GM21528 (cell line): ENCODE data around the gene SUN5.
"Not testable (repeated sequence)": the region's sequence is repeated elsewhere in the genome, so short reads cannot be mapped to it uniquely, and the experiment has no call there.

Source experiments
- ATAC-seq: cut with Tn5 transposase; IDR thresholded peaks from one replicate; pipeline ENCODE4 v1.9.1; 2021; ENCODE audit warnings: mild to moderate bottlenecking, moderate library complexity; ENCODE audit not compliant: unreplicated experiment, low FRiP score

The SUN5 gene

DNA sequence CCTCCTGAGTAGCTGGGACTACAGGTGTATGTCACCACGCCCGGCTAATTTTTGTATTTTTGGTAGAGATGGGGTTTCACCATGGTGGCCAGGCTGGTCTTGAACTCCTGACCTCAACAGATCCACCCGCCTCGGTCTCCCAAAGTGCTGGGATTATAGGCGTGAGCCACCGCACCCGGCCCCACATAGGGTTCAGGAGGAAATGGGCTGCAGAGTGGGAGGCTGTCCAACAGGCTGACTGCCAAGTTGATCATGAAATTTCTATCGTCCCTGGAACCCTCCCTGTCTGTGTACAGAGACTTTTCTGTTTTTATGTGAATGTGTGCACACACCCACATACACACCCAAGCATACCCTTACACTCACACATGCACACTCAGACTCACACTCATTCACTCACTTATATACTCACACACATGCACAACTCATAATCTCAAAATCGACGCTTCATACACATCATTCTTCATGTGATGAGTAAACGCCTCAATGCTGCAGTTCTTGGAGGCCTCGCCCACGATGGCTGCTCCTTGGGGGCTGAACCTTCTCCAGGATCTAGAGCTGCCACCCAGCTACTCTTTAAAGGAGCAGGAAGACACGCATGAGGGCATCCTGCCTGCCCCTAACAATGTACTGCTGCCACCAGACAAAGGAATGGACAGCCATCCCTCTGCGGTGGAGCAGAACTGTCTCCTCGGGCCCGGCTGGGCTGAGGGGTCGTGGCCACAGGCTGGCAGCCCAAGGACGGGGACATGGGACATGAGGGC is 35.6 kb downstream of the SUN5 start:
- ATAC-seq = no peak

DNA sequence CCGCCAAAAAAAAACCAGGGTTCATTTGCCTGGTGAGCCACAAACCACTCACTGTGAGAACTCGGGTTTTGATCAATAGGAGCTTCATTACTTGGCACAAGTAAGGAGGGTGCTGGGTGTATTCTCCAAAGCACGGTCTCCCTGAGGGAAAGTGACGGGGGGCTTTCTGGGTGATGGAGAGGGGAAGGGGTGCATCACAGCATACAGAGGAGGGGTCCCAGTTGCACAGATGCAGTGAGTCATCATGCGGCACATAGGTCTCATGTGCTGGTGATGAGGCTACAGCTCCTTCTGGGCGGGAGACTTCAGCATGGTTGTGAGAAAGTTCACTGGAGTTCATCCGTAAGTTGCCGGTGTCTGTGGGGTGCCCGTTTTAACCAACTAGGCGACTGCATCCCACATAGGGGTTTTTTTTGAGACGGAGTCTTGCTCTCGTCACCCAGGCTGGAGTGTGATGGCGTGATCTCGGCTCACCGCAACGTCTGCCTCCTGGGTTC is 36.2 kb downstream of the SUN5 start:
- no peak for ATAC-seq

DNA sequence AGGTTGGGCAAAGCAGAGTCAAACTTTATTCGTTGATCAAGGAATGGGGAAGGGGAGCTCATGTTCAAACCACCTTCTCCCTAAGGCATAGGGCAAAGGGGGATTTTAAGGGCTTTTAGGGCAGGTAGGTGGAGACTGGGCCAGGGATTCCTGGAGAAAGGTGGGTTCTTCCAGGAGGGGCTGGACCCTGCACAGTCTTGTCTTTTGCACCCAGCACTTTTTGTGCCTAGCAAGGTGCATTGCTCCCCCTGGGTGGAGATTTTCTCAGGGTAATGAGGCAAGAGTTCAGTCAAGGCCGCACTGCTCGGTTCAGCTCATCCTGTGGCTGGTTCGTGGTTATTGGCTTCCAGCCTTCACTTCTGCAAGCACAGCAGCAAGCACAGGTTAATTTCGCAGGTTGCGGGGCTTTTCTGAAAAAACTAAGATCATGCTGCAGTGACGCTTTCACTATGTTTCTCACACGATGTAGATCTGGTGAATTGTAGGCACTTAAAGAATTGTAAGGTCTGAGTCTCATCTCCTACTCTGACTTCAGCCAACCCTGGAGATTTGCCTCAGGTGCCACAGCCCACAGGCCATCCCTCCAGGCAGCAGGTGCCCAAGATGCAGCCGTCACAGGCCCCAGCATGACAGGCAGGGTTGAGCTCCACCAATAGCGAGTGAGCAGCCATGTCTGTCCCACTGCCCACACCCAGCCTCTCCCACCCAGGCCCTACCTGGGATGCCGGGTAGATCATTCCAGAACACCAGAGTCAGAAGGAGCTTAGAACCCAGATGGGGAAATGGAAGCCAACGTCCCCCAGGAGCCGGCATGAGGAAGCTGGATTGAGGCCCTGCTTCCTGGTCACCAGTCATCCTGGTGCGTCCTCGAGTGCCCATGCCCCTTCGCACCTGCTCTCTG is 37.1 kb downstream of the SUN5 start:
- ATAC-seq = no peak

DNA sequence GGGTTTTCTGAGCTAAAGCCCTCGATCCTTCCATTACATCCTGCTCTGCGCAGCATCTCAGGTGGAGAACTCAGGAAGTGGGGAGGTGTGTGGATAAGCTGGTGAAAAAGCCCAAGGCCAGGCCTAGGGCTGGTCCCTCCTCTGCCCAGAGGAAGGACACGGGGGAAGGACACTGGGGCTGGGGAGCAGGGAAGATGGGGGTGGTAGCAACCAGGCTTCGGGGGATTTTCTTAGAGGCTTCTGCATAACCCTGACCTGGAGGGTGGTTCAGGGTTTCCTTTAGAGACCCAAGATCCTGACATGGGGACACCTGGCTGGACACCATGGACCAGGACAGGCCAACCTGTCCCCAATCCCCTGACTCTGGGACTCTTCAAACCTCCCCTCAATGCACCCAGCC is 37.9 kb downstream of the SUN5 start:
- ATAC-seq = no peak

DNA sequence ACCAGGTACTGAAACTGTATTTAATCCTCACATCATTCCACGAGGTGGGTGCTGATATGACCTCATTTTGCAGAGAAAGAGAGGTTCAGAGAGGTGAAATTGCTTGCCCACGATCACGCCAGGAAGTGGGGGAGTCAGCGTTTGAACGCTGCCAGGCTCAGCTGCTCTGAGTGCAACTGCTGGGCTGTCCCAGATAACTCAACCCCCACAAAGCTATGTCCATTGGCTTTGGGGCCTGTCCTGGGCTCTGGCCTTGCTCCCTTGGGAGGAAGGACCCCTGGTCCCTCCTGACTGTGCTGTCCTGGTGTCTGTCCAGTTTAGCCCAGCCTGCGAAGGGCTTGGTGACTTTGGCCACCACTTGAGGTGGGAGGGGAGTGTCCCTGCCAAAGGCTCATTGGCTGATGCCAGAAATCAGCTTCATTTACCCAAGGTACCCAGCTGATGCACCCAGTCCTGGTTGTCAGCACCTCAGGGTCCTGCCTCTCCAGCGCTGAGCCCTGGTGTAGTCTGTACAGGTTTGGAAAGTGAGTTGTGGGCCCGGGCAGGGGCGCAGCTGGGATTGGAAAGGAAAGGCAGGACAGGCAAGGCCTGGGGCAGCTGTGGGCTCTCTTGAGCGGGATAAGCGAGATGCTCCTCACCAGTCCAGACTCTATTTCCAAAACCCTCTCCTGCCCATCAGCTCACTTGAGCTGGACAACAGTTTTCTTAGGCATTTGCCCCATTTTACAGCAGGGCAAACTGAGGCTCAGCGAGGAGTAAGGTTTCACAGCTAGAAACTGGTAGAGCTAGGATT is 38.5 kb downstream of the SUN5 start:
- ATAC-seq = no peak

DNA sequence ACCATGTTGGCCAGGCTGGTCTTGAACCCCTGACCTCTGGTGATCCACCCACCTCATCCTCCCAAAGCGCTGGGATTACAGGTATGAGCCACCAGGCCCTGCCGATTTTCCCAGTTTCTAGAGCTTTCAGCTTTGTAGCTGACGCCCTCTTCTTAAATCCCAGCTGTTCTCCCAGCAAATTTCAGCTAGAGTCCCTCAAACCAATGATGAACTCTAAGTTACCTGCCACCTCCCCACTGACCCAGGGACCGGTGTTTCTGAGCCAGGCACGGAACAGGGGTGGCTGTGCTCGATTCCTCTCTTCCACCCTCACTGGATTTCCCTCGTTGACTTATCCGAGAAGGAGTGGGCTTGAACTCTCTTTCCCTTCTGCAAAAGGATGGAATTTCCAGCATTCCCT is 39.1 kb downstream of the SUN5 start:
- no peak for ATAC-seq

DNA sequence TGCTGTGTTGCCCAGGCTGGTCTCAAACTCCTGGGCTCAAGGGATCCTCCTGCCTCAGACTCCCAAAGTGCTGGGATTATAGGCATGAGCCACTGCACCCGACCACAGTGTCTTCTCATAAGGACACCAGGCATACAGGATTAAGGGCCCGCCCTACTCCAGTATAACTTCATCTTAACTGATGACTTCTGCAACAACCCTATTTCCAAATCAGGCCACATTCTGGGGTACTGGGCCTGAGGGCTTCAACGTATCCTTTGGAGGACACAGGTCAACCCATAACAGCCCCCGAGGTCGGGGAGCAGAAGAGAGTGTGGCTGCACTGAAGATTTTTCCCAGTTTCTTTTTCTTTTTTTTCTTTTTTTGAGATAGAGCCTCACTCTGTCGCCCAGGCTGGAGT is 39.7 kb downstream of the SUN5 start:
- ATAC-seq = no peak

DNA sequence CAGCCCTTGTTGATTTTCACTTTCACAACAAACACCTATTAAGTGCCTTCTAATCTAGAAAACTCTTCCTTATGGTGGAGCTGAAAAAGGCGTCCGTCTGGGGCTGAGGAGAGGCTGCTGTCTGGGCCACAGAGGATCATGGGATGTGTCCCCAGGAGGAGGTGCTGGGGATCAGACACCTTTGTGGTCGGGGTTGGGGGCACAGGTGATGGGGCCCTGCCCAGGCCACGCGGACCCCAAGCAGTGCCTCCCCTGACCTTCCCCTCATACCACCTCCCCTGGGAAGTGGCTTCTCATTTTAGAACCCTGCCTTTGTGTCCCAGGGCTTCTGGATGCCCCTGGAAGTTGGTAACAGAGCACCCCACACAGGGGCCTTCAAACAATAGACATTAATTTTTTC is 41.1 kb downstream of the SUN5 start:
- no peak for ATAC-seq

DNA sequence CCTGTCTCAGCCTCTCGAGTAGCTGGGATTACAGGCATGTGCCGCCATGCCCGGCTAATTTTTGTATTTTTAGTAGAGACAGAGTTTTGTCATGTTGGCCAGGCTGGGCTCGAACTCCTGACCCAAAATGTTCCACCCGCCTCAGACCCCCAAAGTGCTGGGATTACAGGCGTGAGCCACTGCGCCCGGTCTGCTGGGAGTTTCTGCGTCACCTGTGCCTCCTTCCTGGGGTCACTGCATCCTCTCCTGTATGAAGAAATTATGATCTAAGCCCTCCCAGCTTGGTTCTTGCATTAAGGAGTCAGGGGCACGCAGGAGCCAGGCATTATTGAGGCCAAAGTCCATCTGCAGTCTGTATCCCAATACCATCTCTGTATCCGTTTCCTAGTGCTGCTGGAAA is 41.6 kb downstream of the SUN5 start:
- not testable (repeated sequence) for ATAC-seq

DNA sequence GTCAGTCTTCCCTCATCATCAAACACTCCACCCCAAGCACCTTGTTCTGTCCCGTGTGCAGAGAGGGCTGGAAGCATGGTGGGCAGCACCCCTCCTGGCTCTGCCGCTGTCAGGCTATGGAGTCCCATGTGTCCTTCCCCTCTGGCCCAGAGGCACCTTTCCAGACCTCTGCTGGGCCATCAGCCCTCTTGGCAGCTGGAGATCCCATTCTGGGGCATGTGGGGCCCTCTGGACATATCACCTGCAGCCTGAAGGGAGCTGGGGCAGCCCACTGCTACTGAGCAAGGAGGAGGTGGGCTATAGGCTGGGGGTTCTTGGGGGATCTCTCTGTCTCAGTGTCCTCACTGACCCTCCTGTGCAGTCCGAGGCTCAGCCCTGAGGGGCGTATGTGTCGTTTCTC is 42.2 kb downstream of the SUN5 start:
- no peak for ATAC-seq

DNA sequence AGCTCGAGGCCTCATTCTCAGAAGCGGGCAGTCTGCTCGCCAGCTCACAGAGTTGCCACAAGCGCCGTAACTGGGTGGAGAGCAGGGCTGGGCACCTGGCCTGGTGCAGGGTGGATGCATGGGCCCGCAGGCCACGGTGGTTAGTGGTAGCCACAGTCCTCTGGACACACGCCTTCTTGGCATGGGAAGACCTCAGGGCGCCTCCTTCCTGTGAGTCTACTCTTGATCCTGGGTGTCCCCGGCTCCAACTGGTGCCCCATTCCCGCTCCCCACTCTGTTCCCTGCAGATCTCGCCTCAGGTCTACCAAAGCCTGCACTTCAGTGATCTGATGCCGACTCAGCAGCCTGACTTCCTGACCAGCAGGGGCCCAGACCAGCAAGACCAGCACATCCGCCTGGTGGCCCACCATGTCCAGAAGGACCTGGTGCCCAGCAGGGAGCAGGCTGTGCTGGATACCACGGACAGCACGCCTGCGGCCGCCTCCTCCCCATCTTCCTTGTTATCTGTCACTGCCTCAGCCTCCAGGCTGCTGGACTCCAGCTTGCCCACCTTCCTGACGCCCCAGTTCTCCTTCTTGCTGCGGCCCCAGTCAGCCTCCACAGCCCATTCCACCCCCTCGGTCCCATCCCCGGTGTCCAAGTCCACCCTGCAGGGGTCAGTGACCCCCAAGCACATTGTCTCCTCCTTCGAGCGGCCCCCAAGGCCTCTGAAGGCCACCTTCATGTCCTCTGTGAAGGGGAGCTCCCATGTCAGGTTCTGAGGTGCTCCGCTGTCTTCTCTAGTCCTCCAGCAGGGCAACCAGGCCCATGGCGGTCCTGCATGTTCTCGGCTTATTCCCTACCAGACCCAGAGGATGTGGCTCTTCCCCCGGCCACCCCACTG is 43.1 kb downstream of the SUN5 start:
- ATAC-seq = no peak

DNA sequence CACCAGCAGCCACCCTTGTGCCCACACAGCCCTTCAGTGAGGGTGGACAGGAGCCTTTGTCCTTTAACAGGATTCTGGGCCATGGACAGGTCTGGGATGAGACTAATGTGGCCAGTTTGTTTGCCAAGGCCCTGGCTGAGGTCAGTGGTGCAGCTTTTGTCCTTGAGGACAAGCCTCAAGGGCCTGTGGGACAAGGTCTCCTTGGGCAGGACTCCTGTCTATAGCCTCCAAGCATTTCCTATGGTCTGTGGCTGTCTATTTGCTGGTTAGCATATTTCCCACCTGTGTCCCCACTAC is 44.1 kb downstream of the SUN5 start:
- no peak for ATAC-seq

DNA sequence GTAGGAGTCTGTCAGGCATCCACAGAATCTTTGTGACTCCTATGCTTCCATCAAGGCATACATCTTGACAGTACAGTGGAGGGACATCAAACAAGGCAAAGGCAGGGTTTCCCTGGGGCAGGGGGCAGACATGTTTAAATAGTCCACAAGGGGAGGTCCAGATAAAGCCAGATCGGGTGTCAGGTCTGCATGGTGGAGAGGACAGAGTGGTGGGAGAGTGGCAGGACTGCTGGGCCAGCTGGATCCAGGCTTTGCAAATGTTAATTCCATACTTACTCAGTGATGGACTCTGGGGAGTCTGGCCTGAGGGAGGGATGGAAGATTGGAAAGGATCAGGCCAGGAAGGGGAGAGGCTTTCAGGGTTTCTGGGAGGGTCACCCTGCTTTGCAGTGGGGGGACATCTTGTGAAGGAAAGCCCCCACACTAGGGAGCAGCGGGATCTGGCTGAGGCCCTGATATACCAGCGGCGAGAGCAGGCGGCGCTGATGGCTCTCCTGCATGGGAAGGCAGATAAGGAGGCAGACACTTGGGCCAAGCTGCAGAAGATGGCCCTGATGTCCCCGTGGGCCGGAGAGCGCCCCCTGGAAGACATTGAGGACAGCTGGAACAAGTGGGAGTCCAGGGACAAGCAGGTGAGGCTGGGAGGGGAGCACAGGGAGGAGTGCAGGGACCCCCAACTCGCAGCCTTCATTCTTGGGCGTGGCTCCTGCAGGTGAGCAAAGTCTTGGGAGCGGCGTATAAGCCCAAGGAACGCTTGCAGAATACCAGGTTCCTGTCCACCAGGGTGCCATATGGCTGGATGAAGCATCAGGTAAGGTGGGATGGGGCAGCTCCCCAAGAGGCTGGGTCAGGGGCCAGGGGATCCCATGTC is 44.6 kb downstream of the SUN5 start:
- no peak for ATAC-seq

DNA sequence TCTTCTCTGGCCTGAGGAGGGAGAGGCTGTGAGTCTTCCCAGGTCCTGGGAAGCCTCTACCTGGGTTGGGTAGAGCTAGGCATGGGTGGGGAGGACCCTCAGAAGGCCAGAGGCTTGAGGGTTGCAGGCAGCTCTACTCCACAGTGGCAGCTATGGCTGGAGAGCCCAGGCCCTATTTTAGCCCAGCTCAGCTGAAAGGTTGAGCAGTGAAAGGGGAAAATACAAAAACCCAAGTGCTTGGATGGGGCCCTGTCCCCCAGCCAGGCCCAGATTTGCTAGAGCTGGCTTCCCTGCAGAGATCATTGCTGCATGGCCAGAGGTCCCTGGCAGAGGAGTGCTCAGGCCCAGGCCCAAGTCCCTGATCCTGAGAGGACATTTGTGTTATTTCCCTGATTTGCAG is 45.7 kb downstream of the SUN5 start:
- no peak for ATAC-seq

DNA sequence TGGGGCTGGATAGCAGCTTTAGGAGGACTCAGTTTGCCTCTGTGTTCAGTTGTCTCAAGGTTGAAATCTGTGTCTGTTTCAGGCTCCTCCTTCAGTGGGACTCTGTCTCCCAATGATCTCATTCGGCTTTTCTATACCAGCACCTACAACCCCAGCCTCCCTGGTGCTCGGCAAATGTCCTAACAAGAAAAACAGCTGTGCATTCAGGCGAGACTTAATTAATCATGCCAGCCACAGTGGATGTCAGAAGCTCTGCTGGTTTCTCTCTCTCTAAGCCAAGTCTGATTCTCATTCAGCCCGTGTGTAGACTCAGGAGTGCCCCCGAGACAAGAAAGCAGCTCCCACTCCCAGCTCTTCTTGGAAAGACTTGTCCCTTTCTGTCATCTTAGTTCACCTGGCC is 46.8 kb downstream of the SUN5 start:
- no peak for ATAC-seq

DNA sequence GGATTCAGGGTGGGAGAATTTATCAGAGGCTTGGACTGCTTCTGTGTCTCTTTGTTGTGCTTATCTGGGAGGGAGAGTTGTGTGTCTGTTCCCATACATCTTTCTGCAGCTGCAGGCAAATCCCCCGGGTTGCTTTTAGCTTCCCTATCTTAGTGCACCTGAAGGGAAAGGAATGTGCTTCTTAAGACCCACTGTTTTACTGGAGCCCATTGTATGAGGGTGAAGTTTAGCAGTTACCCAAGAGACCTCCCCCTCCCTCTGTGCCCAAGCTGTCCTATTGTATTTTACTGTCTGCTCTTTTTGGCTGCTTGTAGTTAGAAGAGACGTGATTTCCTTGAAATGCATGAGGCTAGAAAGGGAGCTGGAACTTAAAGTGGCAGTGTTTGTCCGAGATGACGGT is 53.7 kb downstream of the SUN5 start:
- not testable (repeated sequence) for ATAC-seq

DNA sequence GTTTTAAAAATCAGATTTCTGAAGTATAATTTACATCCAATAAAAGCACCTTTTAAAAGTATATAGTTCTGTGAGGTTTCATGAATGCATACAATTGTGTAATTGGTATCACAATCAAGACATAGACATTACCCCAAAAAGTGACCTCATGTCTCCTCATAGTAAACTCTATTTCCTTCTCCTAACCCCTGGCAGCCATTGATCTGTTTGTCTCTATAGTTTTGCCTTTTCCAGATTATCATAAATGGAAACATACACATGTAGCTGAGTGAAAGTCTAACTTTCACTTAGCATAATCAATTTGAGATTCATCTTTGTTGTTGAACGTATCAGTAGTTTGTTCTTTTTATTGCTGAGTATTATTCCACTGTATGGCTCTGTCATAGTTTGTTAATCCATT is 57.6 kb downstream of the SUN5 start:
- ATAC-seq = no peak

DNA sequence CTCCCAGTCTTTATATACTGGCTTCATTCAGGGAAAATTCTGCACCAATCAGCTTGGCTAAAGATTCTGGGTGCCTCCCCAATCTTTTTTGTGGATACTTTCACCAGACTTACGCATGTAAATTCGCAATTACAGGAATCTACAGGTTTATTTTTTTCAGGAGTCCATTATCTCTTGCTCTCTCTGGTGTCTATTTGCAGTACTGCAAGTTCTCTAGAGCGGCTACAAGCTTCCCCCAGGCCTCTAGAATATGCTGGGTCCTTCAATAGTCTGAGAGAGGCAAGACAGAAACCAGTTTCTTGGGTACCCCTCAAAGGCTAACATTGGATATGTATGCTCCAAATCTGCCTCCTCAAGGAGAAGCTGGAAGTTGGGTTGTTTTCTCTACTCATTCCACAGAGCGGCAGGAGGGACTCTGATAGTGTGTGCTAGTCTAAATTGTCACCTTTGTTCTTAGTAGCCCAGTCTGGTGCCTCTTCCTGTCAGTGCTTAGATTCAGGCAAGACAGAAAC is 58.5 kb downstream of the SUN5 start:
- no peak for ATAC-seq

DNA sequence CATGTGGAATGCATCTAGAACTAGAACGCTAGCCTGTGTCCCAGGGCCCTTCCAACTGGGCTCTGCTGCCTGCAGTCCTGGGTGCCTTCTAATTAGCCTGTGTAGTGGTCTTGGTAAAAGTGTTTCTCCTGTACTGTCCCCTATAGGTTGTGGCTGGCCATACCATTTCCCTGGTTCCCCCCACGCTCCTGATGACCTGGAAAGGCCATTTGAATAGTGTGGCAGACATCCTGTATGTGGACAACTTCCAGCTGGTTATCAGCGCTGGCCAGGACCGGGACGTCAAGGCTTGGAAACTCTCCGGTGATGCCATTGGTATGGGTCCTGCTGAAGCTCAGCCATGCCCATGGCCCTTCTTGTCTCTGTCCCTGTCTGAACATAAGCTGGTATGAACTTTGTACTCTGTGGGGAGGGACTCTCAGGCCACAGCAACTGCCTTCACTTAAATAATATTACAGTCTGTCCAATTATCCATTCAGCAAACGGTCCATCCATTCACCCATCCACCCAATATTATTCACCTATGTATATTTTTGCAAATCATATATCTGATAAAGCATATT is 60.7 kb downstream of the SUN5 start:
- no peak for ATAC-seq
